Gastroesophageal sphincter (tissue), 3 donors: ENCODE measurements around the gene NMNAT1.

Experiments
- EP300 ChIP-seq: sonication (generic); formaldehyde crosslinking; IDR thresholded peaks from one replicate; pipeline ENCODE4 v1.6.1; 2017; ENCODE audit warnings: antibody characterized with exemption, mild to moderate bottlenecking
- POLR2A ChIP-seq, 2 donors: fragments of 450-650 bp; IDR thresholded peaks; one replicate each; pipeline ENCODE4 v1.6.1; 2017; ENCODE audit warnings: antibody characterized with exemption in 2 of 2, mild to moderate bottlenecking in 2 of 2, moderate library complexity in 1 of 2
- POLR2AphosphoS5 ChIP-seq: sonication (generic); formaldehyde crosslinking; IDR thresholded peaks from one replicate; pipeline ENCODE4 v1.6.1; 2017; ENCODE audit warnings: antibody characterized with exemption
- TF ChIP-seq, protein P1 (sequence below), 4 experiments: fragments of 200-600 bp in 2 of 4; fragments of 450-650 bp in 2 of 4; sonication (generic) in 1 of 4; IDR thresholded peaks; one replicate each; pipeline ENCODE4 v1.5.1; 2017 to 2019; ENCODE audit warnings: antibody characterized with exemption in 4 of 4, mild to moderate bottlenecking in 2 of 4, moderate library complexity in 2 of 4

DNA sequence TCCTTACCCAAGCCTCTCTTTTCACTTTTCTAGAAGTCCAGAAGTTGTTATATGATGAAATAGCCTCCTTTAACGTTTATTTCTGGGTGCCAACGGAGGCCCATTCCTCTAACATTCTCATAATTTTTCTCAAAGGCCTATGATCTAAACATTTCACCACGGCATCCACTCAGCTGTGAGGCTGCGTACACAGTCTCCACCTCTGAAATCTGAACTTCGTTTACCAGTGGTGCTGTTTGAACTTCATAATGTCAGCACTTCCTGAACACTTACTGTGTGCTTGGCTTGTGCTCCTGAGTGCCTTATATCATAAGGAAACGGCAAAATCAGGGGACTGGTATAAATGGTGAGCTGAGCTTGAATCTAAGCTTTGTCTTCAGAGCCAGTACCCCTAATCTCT, 41.7 kb downstream of the NMNAT1 start:
- TF ChIP-seq, protein P1, sequence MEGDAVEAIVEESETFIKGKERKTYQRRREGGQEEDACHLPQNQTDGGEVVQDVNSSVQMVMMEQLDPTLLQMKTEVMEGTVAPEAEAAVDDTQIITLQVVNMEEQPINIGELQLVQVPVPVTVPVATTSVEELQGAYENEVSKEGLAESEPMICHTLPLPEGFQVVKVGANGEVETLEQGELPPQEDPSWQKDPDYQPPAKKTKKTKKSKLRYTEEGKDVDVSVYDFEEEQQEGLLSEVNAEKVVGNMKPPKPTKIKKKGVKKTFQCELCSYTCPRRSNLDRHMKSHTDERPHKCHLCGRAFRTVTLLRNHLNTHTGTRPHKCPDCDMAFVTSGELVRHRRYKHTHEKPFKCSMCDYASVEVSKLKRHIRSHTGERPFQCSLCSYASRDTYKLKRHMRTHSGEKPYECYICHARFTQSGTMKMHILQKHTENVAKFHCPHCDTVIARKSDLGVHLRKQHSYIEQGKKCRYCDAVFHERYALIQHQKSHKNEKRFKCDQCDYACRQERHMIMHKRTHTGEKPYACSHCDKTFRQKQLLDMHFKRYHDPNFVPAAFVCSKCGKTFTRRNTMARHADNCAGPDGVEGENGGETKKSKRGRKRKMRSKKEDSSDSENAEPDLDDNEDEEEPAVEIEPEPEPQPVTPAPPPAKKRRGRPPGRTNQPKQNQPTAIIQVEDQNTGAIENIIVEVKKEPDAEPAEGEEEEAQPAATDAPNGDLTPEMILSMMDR (IDR thresholded peaks at IDR 0.05), result no peak
- no peak for TF ChIP-seq POLR2A (IDR thresholded peaks at IDR 0.05)
- no peak for TF ChIP-seq POLR2AphosphoS5
- TF ChIP-seq EP300, result no peak
